GM12878 (cell line): Measurements from ENCODE around the gene PAPOLG. TPM values are rescaled to one million over a fixed set of nuclear protein-coding genes. Genes with fewer than 3 reads are reported as not detected.

Source experiments
- BRCA1 ChIP-seq: IDR thresholded peaks from 2 replicates; pipeline ENCODE4 v1.6.1; 2011; ENCODE audit warnings: low read depth, low read length, improper control_type of control experiment
- CBX3 ChIP-seq: fragments of 200-600 bp; sonication (generic); IDR thresholded peaks from 2 replicates; pipeline ENCODE4 v1.6.1; 2016; ENCODE audit warnings: low read depth, borderline replicate concordance
- CHD1 ChIP-seq: IDR thresholded peaks from 2 replicates; pipeline ENCODE4 v1.6.1; 2012; ENCODE audit warnings: low read depth, low read length, improper control_type of control experiment
- CTCF ChIP-seq, 3 experiments: IDR thresholded peaks in 2 of 3; conservative IDR thresholded peaks in 1 of 3; 2 replicates each; pipeline ENCODE4 v1.5.1; 2011; ENCODE audit warnings: low read depth in 3 of 3, low read length in 3 of 3, mild to moderate bottlenecking in 3 of 3, control low read depth in 2 of 3, moderate library complexity in 2 of 3, inconsistent platforms in 1 of 3, mixed read lengths in 1 of 3; ENCODE audit not compliant: control insufficient read depth in 2 of 3, insufficient read depth in 1 of 3; ENCODE audit errors: extremely low read depth in 1 of 3
- DPF2 ChIP-seq: fragments of 450-650 bp; IDR thresholded peaks from 2 replicates; pipeline ENCODE4 v1.6.1; 2017; ENCODE audit warnings: mild to moderate bottlenecking
- GABPA ChIP-seq: IDR thresholded peaks from 2 replicates; pipeline ENCODE4 v1.6.1; 2014; ENCODE audit warnings: antibody characterized with exemption, low read depth, mild to moderate bottlenecking, inconsistent platforms
- HCFC1 ChIP-seq: fragments of 150-350 bp; IDR thresholded peaks from 2 replicates; pipeline ENCODE4 v1.6.1; 2014; ENCODE audit warnings: low read length
- IRF3 ChIP-seq: fragments of 450-650 bp; IDR thresholded peaks from 2 replicates; pipeline ENCODE4 v1.6.1; 2014; ENCODE audit warnings: mild to moderate bottlenecking
- NR2C1 ChIP-seq: fragments of 450-650 bp; IDR thresholded peaks from 2 replicates; pipeline ENCODE4 v1.6.1; 2017; ENCODE audit warnings: antibody characterized with exemption, mild to moderate bottlenecking, moderate library complexity
- SIX5 ChIP-seq: IDR thresholded peaks from 2 replicates; pipeline ENCODE4 v1.6.1; 2011; ENCODE audit warnings: mild to moderate bottlenecking, low read depth, low read length, moderate library complexity; ENCODE audit not compliant: severe bottlenecking
- ZNF274 ChIP-seq: IDR thresholded peaks from one replicate; pipeline ENCODE4 v1.8.0; 2011; ENCODE audit not compliant: insufficient read length, insufficient read depth
- polyA plus RNA-seq, 11 experiments: library from polyadenylated mRNA; depleted of rRNA in 4 of 11; unstranded in 6 of 11; stranded (reverse) in 5 of 11; fragments of >200 nt; fragmentation: Nextera tagmentation in 4 of 11; fragmentation: Illumina TruSeq in 1 of 11; extraction: Ambion mirVana in 4 of 11; extraction: Trizol in 1 of 11; gene quantifications; 1 replicate in 1 of 11; 2 replicates in 10 of 11; pipeline versions ENCODE4 v1.2.1 to v1.2.3, GENCODE V29; 2011 to 2016; ENCODE audit warnings: inconsistent platforms in 2 of 11, missing spikeins in 2 of 11, low read depth in 1 of 11
- total RNA-seq, 4 experiments: library from RNA; depleted of rRNA in 3 of 4; stranded (reverse); fragments of >200 nt in 3 of 4; fragmentation: Illumina TruSeq in 1 of 4; extraction: Trizol in 1 of 4; gene quantifications; 2 replicates each; pipeline versions ENCODE4 v1.2.1 to v1.2.3, GENCODE V29; 2013 to 2021
- TF ChIP-seq, protein P1 (sequence below): fragments of 450-650 bp; IDR thresholded peaks from 2 replicates; pipeline ENCODE4 v1.6.1; 2016; ENCODE audit warnings: mild to moderate bottlenecking, moderate library complexity, borderline replicate concordance
- TF ChIP-seq, protein P2 (sequence below): fragments of 450-650 bp; IDR thresholded peaks from 2 replicates; pipeline ENCODE4 v1.6.1; 2017; ENCODE audit warnings: mild to moderate bottlenecking, moderate library complexity
- TF ChIP-seq, protein P3 (sequence below): fragments of 450-650 bp; formaldehyde crosslinking; IDR thresholded peaks from 2 replicates; pipeline ENCODE4 v1.4.0; 2020; ENCODE audit warnings: mild to moderate bottlenecking, moderate library complexity

Gene PAPOLG
- total and polyA plus RNA-seq, 10 of the 15 experiments (the other 5 are each of a cell fraction or from before 2014, with no cell fraction given): 4.2 to 15.8 (median 10.7) TPM

DNA sequence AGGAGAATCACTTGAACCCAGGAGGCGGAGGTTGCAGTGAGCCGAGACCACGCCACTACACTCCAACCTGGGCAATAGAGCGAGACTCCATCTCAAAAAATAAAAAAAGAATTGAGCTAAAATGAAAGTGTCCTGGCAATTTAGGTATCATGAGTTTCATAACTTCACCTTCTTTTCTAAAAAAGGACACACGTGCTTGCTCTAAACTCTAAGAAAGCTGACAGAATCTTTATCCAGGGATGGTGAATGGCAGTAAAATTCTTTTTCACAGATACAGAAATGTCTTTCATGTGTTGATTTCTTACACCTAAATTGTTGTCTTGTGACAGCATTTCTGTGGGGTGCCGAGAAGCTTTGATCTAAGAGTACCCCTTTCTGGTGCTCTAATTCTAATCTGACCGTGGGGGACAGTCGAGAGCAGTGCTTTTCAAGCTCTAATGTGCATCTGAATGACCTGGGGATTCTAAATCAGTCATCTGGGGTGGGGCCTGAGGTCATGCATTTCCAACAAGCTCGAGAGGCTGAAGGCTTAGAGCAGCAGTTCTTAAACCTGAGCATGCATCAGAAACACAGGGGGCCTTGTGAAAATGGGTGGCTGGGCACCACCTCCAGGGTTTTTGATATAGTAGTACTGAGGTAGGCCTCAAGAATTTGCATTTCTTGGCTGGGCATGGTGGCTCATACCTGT lies 83.2 kb downstream of the PAPOLG start (continued):
- TF ChIP-seq, protein P1, sequence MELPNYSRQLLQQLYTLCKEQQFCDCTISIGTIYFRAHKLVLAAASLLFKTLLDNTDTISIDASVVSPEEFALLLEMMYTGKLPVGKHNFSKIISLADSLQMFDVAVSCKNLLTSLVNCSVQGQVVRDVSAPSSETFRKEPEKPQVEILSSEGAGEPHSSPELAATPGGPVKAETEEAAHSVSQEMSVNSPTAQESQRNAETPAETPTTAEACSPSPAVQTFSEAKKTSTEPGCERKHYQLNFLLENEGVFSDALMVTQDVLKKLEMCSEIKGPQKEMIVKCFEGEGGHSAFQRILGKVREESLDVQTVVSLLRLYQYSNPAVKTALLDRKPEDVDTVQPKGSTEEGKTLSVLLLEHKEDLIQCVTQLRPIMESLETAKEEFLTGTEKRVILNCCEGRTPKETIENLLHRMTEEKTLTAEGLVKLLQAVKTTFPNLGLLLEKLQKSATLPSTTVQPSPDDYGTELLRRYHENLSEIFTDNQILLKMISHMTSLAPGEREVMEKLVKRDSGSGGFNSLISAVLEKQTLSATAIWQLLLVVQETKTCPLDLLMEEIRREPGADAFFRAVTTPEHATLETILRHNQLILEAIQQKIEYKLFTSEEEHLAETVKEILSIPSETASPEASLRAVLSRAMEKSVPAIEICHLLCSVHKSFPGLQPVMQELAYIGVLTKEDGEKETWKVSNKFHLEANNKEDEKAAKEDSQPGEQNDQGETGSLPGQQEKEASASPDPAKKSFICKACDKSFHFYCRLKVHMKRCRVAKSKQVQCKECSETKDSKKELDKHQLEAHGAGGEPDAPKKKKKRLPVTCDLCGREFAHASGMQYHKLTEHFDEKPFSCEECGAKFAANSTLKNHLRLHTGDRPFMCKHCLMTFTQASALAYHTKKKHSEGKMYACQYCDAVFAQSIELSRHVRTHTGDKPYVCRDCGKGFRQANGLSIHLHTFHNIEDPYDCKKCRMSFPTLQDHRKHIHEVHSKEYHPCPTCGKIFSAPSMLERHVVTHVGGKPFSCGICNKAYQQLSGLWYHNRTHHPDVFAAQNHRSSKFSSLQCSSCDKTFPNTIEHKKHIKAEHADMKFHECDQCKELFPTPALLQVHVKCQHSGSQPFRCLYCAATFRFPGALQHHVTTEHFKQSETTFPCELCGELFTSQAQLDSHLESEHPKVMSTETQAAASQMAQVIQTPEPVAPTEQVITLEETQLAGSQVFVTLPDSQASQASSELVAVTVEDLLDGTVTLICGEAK: no peak
- TF ChIP-seq IRF3 (no peak), CTCF (IDR thresholded peaks at IDR 0.05 in 2 of 3, conservative IDR thresholded peaks at IDR 0.05 in 1 of 3; ENCODE audit: control insufficient read depth in 2 of 3, extremely low read depth in 1 of 3, insufficient read depth in 1 of 3, low read depth in 3 of 3, low read length in 3 of 3) (peak; percentile 32 to 44 (median 33); a peak in 5 of 6 replicates), BRCA1 (no peak), ZNF274 (no peak), NR2C1 (no peak), CBX3 (no peak), GABPA (no peak), HCFC1 (no peak), DPF2 (no peak), SIX5 (no peak), CHD1 (no peak)
- TF ChIP-seq, protein P2, sequence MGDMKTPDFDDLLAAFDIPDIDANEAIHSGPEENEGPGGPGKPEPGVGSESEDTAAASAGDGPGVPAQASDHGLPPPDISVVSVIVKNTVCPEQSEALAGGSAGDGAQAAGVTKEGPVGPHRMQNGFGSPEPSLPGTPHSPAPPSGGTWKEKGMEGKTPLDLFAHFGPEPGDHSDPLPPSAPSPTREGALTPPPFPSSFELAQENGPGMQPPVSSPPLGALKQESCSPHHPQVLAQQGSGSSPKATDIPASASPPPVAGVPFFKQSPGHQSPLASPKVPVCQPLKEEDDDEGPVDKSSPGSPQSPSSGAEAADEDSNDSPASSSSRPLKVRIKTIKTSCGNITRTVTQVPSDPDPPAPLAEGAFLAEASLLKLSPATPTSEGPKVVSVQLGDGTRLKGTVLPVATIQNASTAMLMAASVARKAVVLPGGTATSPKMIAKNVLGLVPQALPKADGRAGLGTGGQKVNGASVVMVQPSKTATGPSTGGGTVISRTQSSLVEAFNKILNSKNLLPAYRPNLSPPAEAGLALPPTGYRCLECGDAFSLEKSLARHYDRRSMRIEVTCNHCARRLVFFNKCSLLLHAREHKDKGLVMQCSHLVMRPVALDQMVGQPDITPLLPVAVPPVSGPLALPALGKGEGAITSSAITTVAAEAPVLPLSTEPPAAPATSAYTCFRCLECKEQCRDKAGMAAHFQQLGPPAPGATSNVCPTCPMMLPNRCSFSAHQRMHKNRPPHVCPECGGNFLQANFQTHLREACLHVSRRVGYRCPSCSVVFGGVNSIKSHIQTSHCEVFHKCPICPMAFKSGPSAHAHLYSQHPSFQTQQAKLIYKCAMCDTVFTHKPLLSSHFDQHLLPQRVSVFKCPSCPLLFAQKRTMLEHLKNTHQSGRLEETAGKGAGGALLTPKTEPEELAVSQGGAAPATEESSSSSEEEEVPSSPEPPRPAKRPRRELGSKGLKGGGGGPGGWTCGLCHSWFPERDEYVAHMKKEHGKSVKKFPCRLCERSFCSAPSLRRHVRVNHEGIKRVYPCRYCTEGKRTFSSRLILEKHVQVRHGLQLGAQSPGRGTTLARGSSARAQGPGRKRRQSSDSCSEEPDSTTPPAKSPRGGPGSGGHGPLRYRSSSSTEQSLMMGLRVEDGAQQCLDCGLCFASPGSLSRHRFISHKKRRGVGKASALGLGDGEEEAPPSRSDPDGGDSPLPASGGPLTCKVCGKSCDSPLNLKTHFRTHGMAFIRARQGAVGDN: no peak
- TF ChIP-seq, protein P3, sequence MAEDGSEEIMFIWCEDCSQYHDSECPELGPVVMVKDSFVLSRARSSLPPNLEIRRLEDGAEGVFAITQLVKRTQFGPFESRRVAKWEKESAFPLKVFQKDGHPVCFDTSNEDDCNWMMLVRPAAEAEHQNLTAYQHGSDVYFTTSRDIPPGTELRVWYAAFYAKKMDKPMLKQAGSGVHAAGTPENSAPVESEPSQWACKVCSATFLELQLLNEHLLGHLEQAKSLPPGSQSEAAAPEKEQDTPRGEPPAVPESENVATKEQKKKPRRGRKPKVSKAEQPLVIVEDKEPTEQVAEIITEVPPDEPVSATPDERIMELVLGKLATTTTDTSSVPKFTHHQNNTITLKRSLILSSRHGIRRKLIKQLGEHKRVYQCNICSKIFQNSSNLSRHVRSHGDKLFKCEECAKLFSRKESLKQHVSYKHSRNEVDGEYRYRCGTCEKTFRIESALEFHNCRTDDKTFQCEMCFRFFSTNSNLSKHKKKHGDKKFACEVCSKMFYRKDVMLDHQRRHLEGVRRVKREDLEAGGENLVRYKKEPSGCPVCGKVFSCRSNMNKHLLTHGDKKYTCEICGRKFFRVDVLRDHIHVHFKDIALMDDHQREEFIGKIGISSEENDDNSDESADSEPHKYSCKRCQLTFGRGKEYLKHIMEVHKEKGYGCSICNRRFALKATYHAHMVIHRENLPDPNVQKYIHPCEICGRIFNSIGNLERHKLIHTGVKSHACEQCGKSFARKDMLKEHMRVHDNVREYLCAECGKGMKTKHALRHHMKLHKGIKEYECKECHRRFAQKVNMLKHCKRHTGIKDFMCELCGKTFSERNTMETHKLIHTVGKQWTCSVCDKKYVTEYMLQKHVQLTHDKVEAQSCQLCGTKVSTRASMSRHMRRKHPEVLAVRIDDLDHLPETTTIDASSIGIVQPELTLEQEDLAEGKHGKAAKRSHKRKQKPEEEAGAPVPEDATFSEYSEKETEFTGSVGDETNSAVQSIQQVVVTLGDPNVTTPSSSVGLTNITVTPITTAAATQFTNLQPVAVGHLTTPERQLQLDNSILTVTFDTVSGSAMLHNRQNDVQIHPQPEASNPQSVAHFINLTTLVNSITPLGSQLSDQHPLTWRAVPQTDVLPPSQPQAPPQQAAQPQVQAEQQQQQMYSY (CRISPR knock-in tag): no peak
